H9 (cell line): Measurements from ENCODE around the gene CACNB2. TPM values are rescaled to one million over a fixed set of nuclear protein-coding genes. Genes with fewer than 3 reads are reported as not detected.

ENCODE experiments used
- DNase-seq: peaks from one replicate; pipeline ENCODE4 v3.0.0-alpha.2; 2017
- H2AFZ ChIP-seq: one replicate; pipeline ENCODE4 v1.6.1; 2013; ENCODE audit warnings: mild to moderate bottlenecking, low read length, control low read depth, moderate library complexity
- H2AK5ac ChIP-seq: 2 replicates; pipeline ENCODE4 v1.6.1; 2013; ENCODE audit warnings: low read length, control low read depth, mixed read lengths; ENCODE audit not compliant: insufficient read length
- H2BK120ac ChIP-seq: one replicate; pipeline ENCODE4 v1.6.1; 2013; ENCODE audit warnings: low read depth, mild to moderate bottlenecking, low read length, control low read depth, inconsistent platforms; ENCODE audit not compliant: poor library complexity, severe bottlenecking
- H2BK12ac ChIP-seq: 2 replicates; pipeline ENCODE4 v1.6.1; 2013; ENCODE audit warnings: low read length, control low read depth, mixed read lengths, low read depth; ENCODE audit not compliant: insufficient read length
- H2BK15ac ChIP-seq: 2 replicates; pipeline ENCODE4 v1.6.1; 2013; ENCODE audit warnings: low read depth, low read length, control low read depth
- H2BK20ac ChIP-seq: one replicate; pipeline ENCODE4 v1.6.1; 2013; ENCODE audit warnings: low read depth, mild to moderate bottlenecking, low read length, control low read depth, inconsistent platforms; ENCODE audit not compliant: poor library complexity, severe bottlenecking
- H2BK5ac ChIP-seq: 2 replicates; pipeline ENCODE4 v1.6.1; 2013; ENCODE audit warnings: low read length, control low read depth, mixed read lengths; ENCODE audit not compliant: insufficient read length
- H3K14ac ChIP-seq: 2 replicates; pipeline ENCODE4 v1.6.1; 2013; ENCODE audit warnings: low read length, control low read depth; ENCODE audit not compliant: insufficient read depth
- H3K18ac ChIP-seq: 2 replicates; pipeline ENCODE4 v1.6.1; 2013; ENCODE audit warnings: low read depth, mild to moderate bottlenecking, mixed read lengths, low read length, control low read depth; ENCODE audit not compliant: insufficient read length
- H3K23ac ChIP-seq: 2 replicates; pipeline ENCODE4 v1.6.1; 2013; ENCODE audit warnings: low read length, control low read depth, mixed read lengths, low read depth; ENCODE audit not compliant: insufficient read length
- H3K23me2 ChIP-seq: 2 replicates; pipeline ENCODE4 v1.6.1; 2013; ENCODE audit warnings: low read depth, mild to moderate bottlenecking, mixed read lengths, low read length, control low read depth; ENCODE audit not compliant: insufficient read length, poor library complexity, severe bottlenecking
- H3K27ac ChIP-seq: 2 replicates; pipeline ENCODE4 v1.5.1; 2013; ENCODE audit warnings: low read length, control low read depth, mixed read lengths, low read depth; ENCODE audit not compliant: insufficient read length
- H3K27me3 ChIP-seq: 2 replicates; pipeline ENCODE4 v1.6.1; 2013; ENCODE audit warnings: low read length, control low read depth, inconsistent platforms; ENCODE audit not compliant: insufficient read depth
- H3K4ac ChIP-seq: 2 replicates; pipeline ENCODE4 v1.6.1; 2013; ENCODE audit warnings: low read depth, mild to moderate bottlenecking, control low read depth, inconsistent platforms, low read length, moderate library complexity
- H3K4me1 ChIP-seq: 2 replicates; pipeline ENCODE4 v1.6.1; 2013; ENCODE audit warnings: low read length, control low read depth, inconsistent platforms; ENCODE audit not compliant: insufficient read depth
- H3K4me2 ChIP-seq: 2 replicates; pipeline ENCODE4 v1.6.1; 2013; ENCODE audit warnings: low read length, control low read depth, mixed read lengths; ENCODE audit not compliant: insufficient read length, insufficient read depth
- H3K56ac ChIP-seq: 2 replicates; pipeline ENCODE4 v1.6.1; 2013; ENCODE audit warnings: low read depth, mild to moderate bottlenecking, mixed read lengths, low read length, control low read depth; ENCODE audit not compliant: insufficient read length
- H3K79me1 ChIP-seq: 2 replicates; pipeline ENCODE4 v1.6.1; 2013; ENCODE audit warnings: low read depth, mild to moderate bottlenecking, moderate library complexity, low read length, control low read depth, inconsistent platforms; ENCODE audit not compliant: insufficient read depth, poor library complexity, severe bottlenecking
- H3K79me2 ChIP-seq: 2 replicates; pipeline ENCODE4 v1.6.1; 2013; ENCODE audit warnings: low read length, control low read depth, inconsistent platforms; ENCODE audit not compliant: insufficient read depth
- H3K9ac ChIP-seq: 2 replicates; pipeline ENCODE4 v1.6.1; 2013; ENCODE audit warnings: low read length, control low read depth, mixed read lengths; ENCODE audit not compliant: insufficient read length; ENCODE audit errors: extremely low read depth
- H3K9me3 ChIP-seq: one replicate; pipeline ENCODE4 v1.6.1; 2013; ENCODE audit warnings: low read depth, low read length, inconsistent platforms; ENCODE audit not compliant: control insufficient read depth
- H3T11ph ChIP-seq: one replicate; pipeline ENCODE4 v1.6.1; 2013; ENCODE audit warnings: mild to moderate bottlenecking, low read length, control low read depth, inconsistent platforms
- H4K20me1 ChIP-seq: one replicate; pipeline ENCODE4 v1.6.1; 2013; ENCODE audit not compliant: control insufficient read depth, insufficient read length, insufficient read depth
- H4K5ac ChIP-seq: 2 replicates; pipeline ENCODE4 v1.6.1; 2013; ENCODE audit warnings: low read depth, mild to moderate bottlenecking, mixed read lengths, low read length, control low read depth; ENCODE audit not compliant: insufficient read length
- H4K8ac ChIP-seq: replicated peaks from 2 replicates; pipeline ENCODE4 v1.6.1; 2013; ENCODE audit warnings: low read length, control low read depth, mixed read lengths, low read depth; ENCODE audit not compliant: insufficient read length
- H4K91ac ChIP-seq: 2 replicates; pipeline ENCODE4 v1.6.1; 2013; ENCODE audit warnings: low read depth, mild to moderate bottlenecking, moderate library complexity, mixed read lengths, low read length, control low read depth; ENCODE audit not compliant: insufficient read length
- H3K27ac Mint-ChIP-seq, 3 experiments: 2 replicates in 2 of 3; 3 replicates in 1 of 3; pipeline ENCODE4 v1.8.0; 2020 to 2021; ENCODE audit warnings: mixed read lengths in 3 of 3, mild to moderate bottlenecking in 1 of 3, moderate library complexity in 1 of 3
- H3K27me3 Mint-ChIP-seq: 2 replicates; pipeline ENCODE4 v1.8.0; 2021; ENCODE audit warnings: low read depth, mild to moderate bottlenecking, moderate library complexity, mixed read lengths
- H3K36me3 Mint-ChIP-seq, 3 experiments: 2 replicates in 2 of 3; 3 replicates in 1 of 3; pipeline ENCODE4 v1.8.0; 2020 to 2021; ENCODE audit warnings: low read depth in 3 of 3, mixed read lengths in 3 of 3; ENCODE audit not compliant: insufficient read depth in 1 of 3
- H3K4me1 Mint-ChIP-seq, 2 experiments: 2 replicates each; pipeline ENCODE4 v1.8.0; 2020; ENCODE audit warnings: mixed read lengths in 2 of 2
- H3K4me3 Mint-ChIP-seq, 2 experiments: 2 replicates in 1 of 2; 3 replicates in 1 of 2; pipeline ENCODE4 v1.8.0; 2020 to 2021; ENCODE audit warnings: mild to moderate bottlenecking in 2 of 2, mixed read lengths in 2 of 2, moderate library complexity in 1 of 2
- H3K9me3 Mint-ChIP-seq, 2 experiments: 2 replicates in 1 of 2; 3 replicates in 1 of 2; pipeline ENCODE4 v1.8.0; 2020; ENCODE audit warnings: mild to moderate bottlenecking in 2 of 2, mixed read lengths in 2 of 2, moderate library complexity in 1 of 2
- CTCF ChIP-seq: fragments of 200-600 bp; sonication (generic); conservative IDR thresholded peaks from 3 replicates; pipeline ENCODE4 v1.8.0; 2021; ENCODE audit warnings: antibody characterized with exemption, mild to moderate bottlenecking
- WGBS: extraction: QIAGEN DNeasy Blood & Tissue Kit; methylation state at CpG from one replicate; pipeline ENCODE4 v1.1.7; 2013; ENCODE audit warnings: missing lambda C conversion rate, low lambda C conversion rate, mixed read lengths; ENCODE audit not compliant: insufficient read length; ENCODE audit errors: extremely low coverage; 5-methylcytosine and 5-hydroxymethylcytosine counted together
- total RNA-seq: library from RNA; stranded (reverse); gene quantifications from 2 replicates; pipeline ENCODE4 v1.2.1, GENCODE V29; 2021

The CACNB2 gene
- total RNA-seq, 1 experiment from 2014 or later: 2.6 TPM

GRCh38 chr10:18222866-18223265 is 82.6 kb downstream of the CACNB2 start:
- H3K36me3 Mint-ChIP-seq: no peaks in the 10 kb centered on the region

More at GRCh38 chr10:18222866-18223265, 82.6 kb downstream of the CACNB2 start:
- H3K4ac ChIP-seq: no peak overlapping the region
- TF ChIP-seq CTCF: no peak
- H3K79me2 ChIP-seq: no peaks in the 10 kb centered on the region
- H3K27ac ChIP-seq: no peak overlapping the region
- H4K5ac ChIP-seq: no peak overlapping the region
- H3K27me3 ChIP-seq: no peaks in the 10 kb centered on the region
- H3K23me2 ChIP-seq: no peaks in the 10 kb centered on the region
- no peak overlapping the region for H2BK15ac ChIP-seq
- no peak overlapping the region for H2BK12ac ChIP-seq
- no peak overlapping the region for H3K56ac ChIP-seq
- no peak overlapping the region for H3T11ph ChIP-seq
- H2BK120ac ChIP-seq: no peak overlapping the region
- no peak overlapping the region for H2BK5ac ChIP-seq
- H3K4me1 Mint-ChIP-seq: peaks cover 20 to 22% of the 10 kb centered on the region in 2 experiments
- no peaks in the 10 kb centered on the region for H4K20me1 ChIP-seq
- H2AK5ac ChIP-seq: no peak overlapping the region
- no peak overlapping the region for H3K14ac ChIP-seq
- H4K8ac ChIP-seq: no peak overlapping the region
- no peaks in the 10 kb centered on the region for H3K79me1 ChIP-seq
- no peak overlapping the region for H3K23ac ChIP-seq
- no peak overlapping the region for H2AFZ ChIP-seq
- H3K4me2 ChIP-seq: no peak overlapping the region
- no peaks in the 10 kb centered on the region for H3K9me3 ChIP-seq
- no CpG with 5 or more reads among the region's 3 CpGs for WGBS
- H3K9ac ChIP-seq: no peak overlapping the region
- no peaks in the 10 kb centered on the region for H3K9me3 Mint-ChIP-seq
- no peak overlapping the region for H3K18ac ChIP-seq
- H3K4me3 Mint-ChIP-seq: no peak overlapping the region
- peaks cover 1% of the 10 kb centered on the region for H3K27me3 Mint-ChIP-seq
- no peak overlapping the region for H3K27ac Mint-ChIP-seq
- no peak overlapping the region for H2BK20ac ChIP-seq
- no peak overlapping the region for H4K91ac ChIP-seq
- H3K4me1 ChIP-seq: no peaks in the 10 kb centered on the region
- no peak for DNase-seq
